Heart left ventricle (tissue), 16 donors: ENCODE measurements around the gene USO1. TPM values are rescaled to one million over a fixed set of nuclear protein-coding genes. Genes with fewer than 3 reads are reported as not detected.
"Not testable (repeated sequence)": the region's sequence is repeated elsewhere in the genome, so short reads cannot be mapped to it uniquely, and the experiment has no call there.

Source experiments
- ATAC-seq, 4 donors: fragments of 200-7000 bp; cut with Tn5 transposase; one replicate each; pipeline ENCODE4 v1.9.1; 2020 to 2022; ENCODE audit warnings: moderate library complexity in 4 of 4, mild to moderate bottlenecking in 3 of 4, moderate number of reproducible peaks in 1 of 4
- DNase-seq, 5 donors: peaks; one replicate each; pipeline ENCODE4 v3.0.0-alpha.2; 2020
- H3K27ac ChIP-seq, 12 donors: fragments of 200-600 bp; sonication (generic) in 4 of 12; one replicate each; pipeline versions ENCODE4 v1.5.0 to v1.8.0; 2016 to 2022; ENCODE audit warnings: mild to moderate bottlenecking in 2 of 12
- H3K27me3 ChIP-seq, 9 donors: fragments of 200-600 bp; sonication (generic) in 2 of 9; one replicate each; pipeline versions ENCODE4 v1.5.1 to v1.8.0; 2016 to 2022; ENCODE audit warnings: mild to moderate bottlenecking in 3 of 9
- H3K36me3 ChIP-seq, 9 donors: fragments of 200-600 bp; sonication (generic) in 2 of 9; one replicate each; pipeline versions ENCODE4 v1.5.0 to v1.8.0; 2018 to 2022; ENCODE audit warnings: mild to moderate bottlenecking in 2 of 9
- H3K4me1 ChIP-seq, 12 donors: fragments of 200-600 bp; sonication (generic) in 4 of 12; one replicate each; pipeline versions ENCODE4 v1.5.0 to v1.8.0; 2016 to 2022; ENCODE audit warnings: mild to moderate bottlenecking in 3 of 12
- H3K4me3 ChIP-seq, 12 donors: fragments of 200-600 bp; sonication (generic) in 4 of 12; one replicate each; pipeline versions ENCODE4 v1.5.0 to v1.8.0; 2017 to 2022; ENCODE audit warnings: mild to moderate bottlenecking in 9 of 12, moderate library complexity in 4 of 12
- H3K9me3 ChIP-seq, 12 donors: fragments of 200-600 bp; sonication (generic) in 4 of 12; one replicate each; pipeline versions ENCODE4 v1.5.0 to v1.8.0; 2016 to 2022; ENCODE audit warnings: mild to moderate bottlenecking in 1 of 12
- POLR2A ChIP-seq, 2 donors: fragments of 450-650 bp; IDR thresholded peaks; one replicate each; pipeline ENCODE4 v1.6.1; 2017; ENCODE audit warnings: antibody characterized with exemption in 2 of 2, mild to moderate bottlenecking in 2 of 2, moderate library complexity in 2 of 2
- WGBS, 4 donors: extraction: QIAGEN DNeasy Blood & Tissue Kit in 2 of 4; methylation state at CpG; one replicate each; pipeline versions ENCODE4 v1.1.5 to v1.1.7; 2013 to 2018; 5-methylcytosine and 5-hydroxymethylcytosine counted together
- intact Hi-C, 10 donors: fragments of 100-400 bp; cut with DNase I; formaldehyde crosslinking; loops; one replicate each; pipeline versions ENCODE4 v1.11.1 to v1.14.2; 2022
- polyA plus RNA-seq, 2 donors: library from polyadenylated mRNA; stranded (reverse); fragments of 200-250 nt; gene quantifications; one replicate each; pipeline ENCODE4 v1.2.3, GENCODE V29; 2013
- total RNA-seq, 9 donors: library from RNA; depleted of rRNA in 2 of 9; stranded (reverse); fragments of >200 nt in 2 of 9; fragmentation: NEBNext Ultra II Directional in 3 of 9; extraction: Animal tissue kit (Norgen Biotek cat#: 25700) in 3 of 9; gene quantifications; one replicate each; pipeline versions ENCODE4 v1.1.0 to v1.2.4, GENCODE V29; 2016 to 2023
- TF ChIP-seq, protein P1 (sequence below), 12 donors: fragments of 200-600 bp; sonication (generic) in 4 of 12; IDR thresholded peaks; one replicate each; pipeline versions ENCODE4 v1.5.0 to v1.8.0; 2018 to 2022; ENCODE audit warnings: antibody characterized with exemption in 12 of 12, mild to moderate bottlenecking in 5 of 12
- donor health status: ischemic (EF 13 %, LVEDD 7.1; RV severe dilation, severe dysfunction).
- donor health status: healthy with polysubstance abuse.
- donor health status: DM: no; HTN: yes; CAD: no.
- donor health status: DM: no; HTN: no; CAD: no.
- donor health status: ischemic (EF 25% LVEDD 6.9; RV normal size, moderate dysfunction).
- donor health status: ischemic (EF 25% LVEDD 5.7; RV mildly dilated, moderate dysfunction).
- donor health status: healthy.
- donor health status: DM: yes; HTN: yes; CAD: no.
- donor health status: ischemic (EF 35%, LVEDD 5.7; RV mildly dilated, moderate dysfunction).
- donor health status: nonischemic (EF 11% LVEDD 7.7; RV severe dilation, severe dysfunction).
- donor health status: DM: yes; HTN: yes; CAD: no.
- donor health status: PGD.
- donor health status: ischemic (EF 29% LVEDD 5.4; RV normal size, mild dysfunction).
- donor health status: nonischemic (EF 23%, LVEDD 6.1; RV moderate dilation, normal function).

The USO1 gene
- total and polyA plus RNA-seq, 11 donors = 28.6 to 87.1 (median 77.0) TPM

DNA sequence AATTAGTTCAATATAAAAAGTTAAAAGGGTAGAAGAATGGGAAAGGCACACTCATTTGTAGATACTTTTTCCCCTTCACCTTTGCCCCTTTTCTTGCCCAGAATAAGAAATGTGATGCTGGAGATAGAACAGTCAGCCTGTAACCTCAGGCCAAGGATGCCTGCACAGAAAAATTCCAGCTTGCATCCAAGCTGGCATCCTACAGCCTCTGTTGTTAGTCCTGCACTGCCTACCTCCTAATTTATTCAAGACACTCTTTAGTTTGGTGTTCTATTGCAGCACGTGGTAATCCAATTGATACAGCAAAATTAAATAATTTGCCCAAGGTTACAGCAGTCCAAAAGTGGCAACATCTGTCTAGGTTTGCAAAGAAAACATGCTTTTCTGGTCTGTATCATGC is 9.7 kb upstream of the USO1 start:
- peaks cover 0 to 25% (median 11%) of the 10 kb centered on the region in 12 donors for H3K4me1 ChIP-seq
- peaks cover 0 to 7% (median 0%) of the 10 kb centered on the region in 9 donors for H3K36me3 ChIP-seq
- no peaks in the 10 kb centered on the region for H3K27me3 ChIP-seq
- TF ChIP-seq POLR2A (IDR thresholded peaks at IDR 0.05) = no peak
- TF ChIP-seq, protein P1, sequence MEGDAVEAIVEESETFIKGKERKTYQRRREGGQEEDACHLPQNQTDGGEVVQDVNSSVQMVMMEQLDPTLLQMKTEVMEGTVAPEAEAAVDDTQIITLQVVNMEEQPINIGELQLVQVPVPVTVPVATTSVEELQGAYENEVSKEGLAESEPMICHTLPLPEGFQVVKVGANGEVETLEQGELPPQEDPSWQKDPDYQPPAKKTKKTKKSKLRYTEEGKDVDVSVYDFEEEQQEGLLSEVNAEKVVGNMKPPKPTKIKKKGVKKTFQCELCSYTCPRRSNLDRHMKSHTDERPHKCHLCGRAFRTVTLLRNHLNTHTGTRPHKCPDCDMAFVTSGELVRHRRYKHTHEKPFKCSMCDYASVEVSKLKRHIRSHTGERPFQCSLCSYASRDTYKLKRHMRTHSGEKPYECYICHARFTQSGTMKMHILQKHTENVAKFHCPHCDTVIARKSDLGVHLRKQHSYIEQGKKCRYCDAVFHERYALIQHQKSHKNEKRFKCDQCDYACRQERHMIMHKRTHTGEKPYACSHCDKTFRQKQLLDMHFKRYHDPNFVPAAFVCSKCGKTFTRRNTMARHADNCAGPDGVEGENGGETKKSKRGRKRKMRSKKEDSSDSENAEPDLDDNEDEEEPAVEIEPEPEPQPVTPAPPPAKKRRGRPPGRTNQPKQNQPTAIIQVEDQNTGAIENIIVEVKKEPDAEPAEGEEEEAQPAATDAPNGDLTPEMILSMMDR (IDR thresholded peaks at IDR 0.05) = no peak
- H3K27ac ChIP-seq = peak overlapping the region in 2 of 12 donors; percentile 24 to 32
- H3K9me3 ChIP-seq = no peaks in the 10 kb centered on the region
- intact Hi-C loops = loop anchor here in 1 of 10 donors (5.0 kb wide), 1 partner anchor 37 kb away; no protein-coding TSS in a partner anchor
- WGBS, 4 donors = 57 to 73% (median 66%) methylated on average over 1 of the region's 1 CpG
- DNase-seq = no peak
- no peak overlapping the region for H3K4me3 ChIP-seq
- ATAC-seq = no peak

- WGBS, 4 donors = 58 to 72% (median 64%) methylated on average over 4 of the region's 4 CpGs
- peaks cover 0 to 24% (median 11%) of the 10 kb centered on the region in 12 donors for H3K4me1 ChIP-seq
- H3K27me3 ChIP-seq = no peaks in the 10 kb centered on the region
- DNase-seq (no peak), ATAC-seq (no peak)
- H3K9me3 ChIP-seq = no peaks in the 10 kb centered on the region
- intact Hi-C loops = loop anchor here in 1 of 10 donors (5.0 kb wide), 1 partner anchor 38 kb away; no protein-coding TSS in a partner anchor
- peaks cover 0 to 7% (median 0%) of the 10 kb centered on the region in 9 donors for H3K36me3 ChIP-seq
- TF ChIP-seq POLR2A (IDR thresholded peaks at IDR 0.05) = no peak
- TF ChIP-seq, protein P1 (IDR thresholded peaks at IDR 0.05) = no peak
- no peak overlapping the region for H3K4me3 ChIP-seq
- H3K27ac ChIP-seq = peak overlapping the region in 3 of 12 donors; percentile 24 to 32 (median 32)
Measured at GRCh38 chr4:75715105-75715799, 9.1 kb upstream of the USO1 start.

GRCh38 chr4:75716054-75716453 is 8.3 kb upstream of the USO1 start:
- H3K27ac ChIP-seq, H3K9me3 ChIP-seq, H3K4me3 ChIP-seq, ATAC-seq, H3K27me3 ChIP-seq, H3K36me3 ChIP-seq, DNase-seq: not testable (repeated sequence)
- peaks cover 0 to 24% (median 11%) of the 10 kb centered on the region in 12 donors for H3K4me1 ChIP-seq
- intact Hi-C loops = loop anchor here in 1 of 10 donors (5.0 kb wide), 1 partner anchor 39 kb away; no protein-coding TSS in a partner anchor
- 64 to 99% (median 95%) methylated on average over 3 of the region's 3 CpGs for WGBS, 4 donors

GRCh38 chr4:75717408-75717807 is 7.0 kb upstream of the USO1 start:
- intact Hi-C loops = loop anchor here in 1 of 10 donors (5.0 kb wide), 1 partner anchor 40 kb away; no protein-coding TSS in a partner anchor
- Histone ChIP-seq H3K27ac (no peak overlapping the region), H3K36me3 (peaks cover 0 to 7% (median 0%) of the 10 kb centered on the region in 9 donors), H3K9me3 (no peaks in the 10 kb centered on the region), H3K4me1 (peaks cover 0 to 24% (median 15%) of the 10 kb centered on the region in 12 donors), H3K4me3 (no peak overlapping the region), H3K27me3 (no peaks in the 10 kb centered on the region)
- 73 to 93% (median 82%) methylated on average over 1 of the region's 1 CpG for WGBS, 4 donors
- TF ChIP-seq POLR2A (IDR thresholded peaks at IDR 0.05) = no peak
- TF ChIP-seq, protein P1 (IDR thresholded peaks at IDR 0.05) = no peak
- DNase-seq (no peak), ATAC-seq (peak in 2 of 4 donors; percentile 57 to 67)
